GM12878 (cell line): ENCODE measurements around the gene ZFP36. TPM values are rescaled to one million over a fixed set of nuclear protein-coding genes. Genes with fewer than 3 reads are reported as not detected.

Source experiments
- ATAC-seq: fragments of 200-7000 bp; cut with Tn5 transposase; 3 replicates; pipeline ENCODE4 v1.9.1; 2020; ENCODE audit warnings: mild to moderate bottlenecking, moderate library complexity
- BruUV-seq: library from RNA; stranded (reverse); fragments of 400-500 nt; replicated peaks from 2 replicates; lab custom pipeline; 2021; lab: Mats Ljungman, UMichigan
- CTCF ChIA-PET: fragments of 300-600 bp; sonication (Branson Sonifier 250); formaldehyde crosslinking; extraction: SDS; loops from one replicate; lab custom pipeline; 2021; ENCODE audit warnings: inconsistent platforms; lab: Yijun Ruan, JAX
- POLR2A ChIA-PET: fragments of 350-600 bp; formaldehyde crosslinking; extraction: SDS; loops from one replicate; lab custom pipeline; 2021; ENCODE audit warnings: inconsistent platforms; lab: Charles Lee
- RAD21 ChIA-PET: fragments of 300-600 bp; sonication (Branson Sonifier 250); formaldehyde crosslinking; loops from one replicate; lab custom pipeline; 2023; ENCODE audit warnings: antibody characterized with exemption; ENCODE audit not compliant: unreplicated experiment; lab: Charles Lee
- SMC1A ChIA-PET: fragments of 300-600 bp; sonication (Branson Sonifier 250); formaldehyde crosslinking; loops from one replicate; lab custom pipeline; 2023; ENCODE audit not compliant: unreplicated experiment, uncharacterized antibody; lab: Charles Lee
- DNase-seq: peaks from one replicate; pipeline ENCODE4 v3.0.0-alpha.2; 2011; ENCODE audit warnings: low read depth, low spot score
- FAIRE-seq: peaks from 3 replicates; lab custom pipeline; 2011; peaks lifted over from hg19 to GRCh38; lab: Jason Lieb, UNC
- H2AFZ ChIP-seq: 2 replicates; pipeline ENCODE4 v1.6.0; 2011; ENCODE audit warnings: low read depth, low read length, control low read depth; ENCODE audit not compliant: control insufficient read depth
- H3K27ac ChIP-seq: 2 replicates; pipeline ENCODE4 v1.5.1; 2011; ENCODE audit warnings: control low read depth; ENCODE audit not compliant: control insufficient read depth, insufficient read depth
- H3K27me3 ChIP-seq, 2 experiments: replicated peaks in 1 of 2; 2 replicates each; pipeline versions ENCODE4 v1.6.0 to v1.6.1; 2011; ENCODE audit warnings: low read length in 1 of 2; ENCODE audit not compliant: control insufficient read depth in 2 of 2, insufficient read depth in 2 of 2
- H3K36me3 ChIP-seq, 2 experiments: 2 replicates each; pipeline ENCODE4 v1.5.1; 2011; ENCODE audit warnings: low read length in 1 of 2; ENCODE audit not compliant: control insufficient read depth in 2 of 2, insufficient read depth in 2 of 2
- H3K4me1 ChIP-seq: 2 replicates; pipeline ENCODE4 v1.6.1; 2011; ENCODE audit warnings: mild to moderate bottlenecking, low read length, moderate library complexity, mixed read lengths; ENCODE audit not compliant: control insufficient read depth, insufficient read depth
- H3K4me2 ChIP-seq: 2 replicates; pipeline ENCODE4 v1.6.0; 2011; ENCODE audit warnings: control low read depth; ENCODE audit not compliant: control insufficient read depth, insufficient read depth
- H3K4me3 ChIP-seq: fragments of 200-600 bp; sonication (generic); 2 replicates; pipeline ENCODE4 v1.5.1; 2016
- H3K79me2 ChIP-seq: 2 replicates; pipeline ENCODE4 v1.6.0; 2011; ENCODE audit warnings: low read length; ENCODE audit not compliant: control insufficient read depth, insufficient read depth
- H3K9ac ChIP-seq: 2 replicates; pipeline ENCODE4 v1.8.0; 2011; ENCODE audit warnings: low read length, control low read depth, mixed read lengths; ENCODE audit not compliant: control insufficient read depth, insufficient read depth
- H3K9me3 ChIP-seq: replicated peaks from 3 replicates; pipeline ENCODE4 v1.5.1; 2011; ENCODE audit warnings: mild to moderate bottlenecking, low read length; ENCODE audit not compliant: control insufficient read depth, insufficient read depth
- H4K20me1 ChIP-seq: 2 replicates; pipeline ENCODE4 v1.6.0; 2011; ENCODE audit not compliant: control insufficient read depth, insufficient read depth
- FOXK2 ChIP-seq: fragments of 450-650 bp; IDR thresholded peaks from 2 replicates; pipeline ENCODE4 v1.6.1; 2017; ENCODE audit warnings: mild to moderate bottlenecking, moderate library complexity
- HDGF ChIP-seq: fragments of 450-650 bp; IDR thresholded peaks from 2 replicates; pipeline ENCODE4 v1.6.1; 2016; ENCODE audit warnings: antibody characterized with exemption
- JUNB ChIP-seq: IDR thresholded peaks from 2 replicates; pipeline ENCODE4 v1.6.1; 2016; ENCODE audit warnings: antibody characterized with exemption, mild to moderate bottlenecking
- MEF2B ChIP-seq: fragments of 450-650 bp; IDR thresholded peaks from 2 replicates; pipeline ENCODE4 v1.6.1; 2018; ENCODE audit warnings: mild to moderate bottlenecking, moderate library complexity; ENCODE audit not compliant: partially characterized antibody, poor library complexity, severe bottlenecking
- POLR2AphosphoS5 ChIP-seq: IDR thresholded peaks from 2 replicates; pipeline ENCODE4 v1.6.1; 2011; ENCODE audit warnings: mild to moderate bottlenecking, low read length, inconsistent platforms
- RBBP5 ChIP-seq: fragments of 200-600 bp; sonication (generic); conservative IDR thresholded peaks from 2 replicates; pipeline ENCODE4 v1.6.1; 2016
- RCOR1 ChIP-seq: conservative IDR thresholded peaks from 2 replicates; pipeline ENCODE4 v1.6.1; 2012; ENCODE audit warnings: low read depth, low read length, improper control_type of control experiment
- TAF1 ChIP-seq: IDR thresholded peaks from 2 replicates; pipeline ENCODE4 v1.6.1; 2011; ENCODE audit warnings: mild to moderate bottlenecking, low read depth, low read length, borderline replicate concordance
- TBL1XR1 ChIP-seq: IDR thresholded peaks from 2 replicates; pipeline ENCODE4 v1.6.1; 2012; ENCODE audit warnings: low read depth, low read length, improper control_type of control experiment
- ZNF384 ChIP-seq: IDR thresholded peaks from 2 replicates; pipeline ENCODE4 v1.6.1; 2012; ENCODE audit warnings: low read depth, mild to moderate bottlenecking, low read length, improper control_type of control experiment, borderline replicate concordance
- WGBS: methylation state at CpG from one replicate; pipeline ENCODE4 v1.1.6; 2016; ENCODE audit warnings: low lambda C conversion rate; ENCODE audit not compliant: insufficient replicate concordance, insufficient coverage; ENCODE audit errors: missing lambda C conversion rate; 5-methylcytosine and 5-hydroxymethylcytosine counted together
- in situ Hi-C: fragments of 300-500 bp; cut with MboI; formaldehyde crosslinking; loops from 9 replicates; pipeline ENCODE4 v1.14.3; 2018; ENCODE audit warnings: mixed read lengths
- intact Hi-C: fragments of 100-400 bp; cut with micrococcal nuclease; formaldehyde crosslinking; loops from one replicate; pipeline ENCODE4 v1.14.2; 2022; ENCODE audit not compliant: unreplicated experiment
- polyA plus RNA-seq, 11 experiments: library from polyadenylated mRNA; depleted of rRNA in 4 of 11; unstranded in 6 of 11; stranded (reverse) in 5 of 11; fragments of >200 nt; fragmentation: Nextera tagmentation in 4 of 11; fragmentation: Illumina TruSeq in 1 of 11; extraction: Ambion mirVana in 4 of 11; extraction: Trizol in 1 of 11; gene quantifications; 1 replicate in 1 of 11; 2 replicates in 10 of 11; pipeline versions ENCODE4 v1.2.1 to v1.2.3, GENCODE V29; 2011 to 2016; ENCODE audit warnings: inconsistent platforms in 2 of 11, missing spikeins in 2 of 11, low read depth in 1 of 11
- total RNA-seq, 4 experiments: library from RNA; depleted of rRNA in 3 of 4; stranded (reverse); fragments of >200 nt in 3 of 4; fragmentation: Illumina TruSeq in 1 of 4; extraction: Trizol in 1 of 4; gene quantifications; 2 replicates each; pipeline versions ENCODE4 v1.2.1 to v1.2.3, GENCODE V29; 2013 to 2021
- TF ChIP-seq, protein P1 (sequence below): fragments of 150-350 bp; IDR thresholded peaks from 2 replicates; pipeline ENCODE4 v1.6.1; 2016; ENCODE audit warnings: low read depth, low read length
- TF ChIP-seq, protein P2 (sequence below): fragments of 450-650 bp; formaldehyde crosslinking; IDR thresholded peaks from 2 replicates; pipeline ENCODE4 v1.4.0; 2022; ENCODE audit warnings: mild to moderate bottlenecking, moderate library complexity

The ZFP36 gene
- total and polyA plus RNA-seq, 10 of the 15 experiments (the other 5 are each of a cell fraction or from before 2014, with no cell fraction given) = 5.3 to 55.0 (median 18.1) TPM

DNA sequence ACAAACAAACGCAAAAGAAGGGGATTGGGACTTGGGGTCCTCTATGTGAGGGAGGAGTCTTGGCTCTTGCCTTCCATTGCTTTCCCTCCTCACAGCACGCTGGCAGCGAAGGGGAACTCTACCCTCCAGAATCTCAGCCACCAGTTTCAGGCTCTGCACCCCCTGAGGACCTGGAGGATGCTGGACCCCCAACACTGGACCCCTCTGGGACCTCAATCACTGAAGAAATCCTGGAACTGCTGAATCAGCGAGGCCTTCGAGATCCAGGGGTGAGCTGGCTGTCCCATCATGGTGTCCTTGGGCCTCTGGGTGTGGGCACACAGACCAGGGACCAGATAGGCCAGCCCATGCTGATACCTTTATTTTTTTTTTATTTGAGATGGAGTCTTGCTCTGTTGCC lies 15.4 kb downstream of the ZFP36 start:
- POLR2A ChIA-PET = no interaction called here
- in situ Hi-C loops = no loop called here
- CTCF ChIA-PET = interaction anchor here (0.6 to 1.3 kb wide), 2 partner anchors 14 to 53 kb away, joined by 3 read pairs; partner anchors contain the start of gene RPS16

More for the DNA sequence above, 15.4 kb downstream of the ZFP36 start:
- no peak overlapping the region for H3K4me3 ChIP-seq
- TF ChIP-seq ZNF384 (no peak), FOXK2 (no peak), TAF1 (no peak), RBBP5 (no peak), RCOR1 (no peak), MEF2B (no peak), HDGF (no peak), POLR2AphosphoS5 (no peak), TBL1XR1 (no peak), JUNB (no peak)
- TF ChIP-seq, protein P1, sequence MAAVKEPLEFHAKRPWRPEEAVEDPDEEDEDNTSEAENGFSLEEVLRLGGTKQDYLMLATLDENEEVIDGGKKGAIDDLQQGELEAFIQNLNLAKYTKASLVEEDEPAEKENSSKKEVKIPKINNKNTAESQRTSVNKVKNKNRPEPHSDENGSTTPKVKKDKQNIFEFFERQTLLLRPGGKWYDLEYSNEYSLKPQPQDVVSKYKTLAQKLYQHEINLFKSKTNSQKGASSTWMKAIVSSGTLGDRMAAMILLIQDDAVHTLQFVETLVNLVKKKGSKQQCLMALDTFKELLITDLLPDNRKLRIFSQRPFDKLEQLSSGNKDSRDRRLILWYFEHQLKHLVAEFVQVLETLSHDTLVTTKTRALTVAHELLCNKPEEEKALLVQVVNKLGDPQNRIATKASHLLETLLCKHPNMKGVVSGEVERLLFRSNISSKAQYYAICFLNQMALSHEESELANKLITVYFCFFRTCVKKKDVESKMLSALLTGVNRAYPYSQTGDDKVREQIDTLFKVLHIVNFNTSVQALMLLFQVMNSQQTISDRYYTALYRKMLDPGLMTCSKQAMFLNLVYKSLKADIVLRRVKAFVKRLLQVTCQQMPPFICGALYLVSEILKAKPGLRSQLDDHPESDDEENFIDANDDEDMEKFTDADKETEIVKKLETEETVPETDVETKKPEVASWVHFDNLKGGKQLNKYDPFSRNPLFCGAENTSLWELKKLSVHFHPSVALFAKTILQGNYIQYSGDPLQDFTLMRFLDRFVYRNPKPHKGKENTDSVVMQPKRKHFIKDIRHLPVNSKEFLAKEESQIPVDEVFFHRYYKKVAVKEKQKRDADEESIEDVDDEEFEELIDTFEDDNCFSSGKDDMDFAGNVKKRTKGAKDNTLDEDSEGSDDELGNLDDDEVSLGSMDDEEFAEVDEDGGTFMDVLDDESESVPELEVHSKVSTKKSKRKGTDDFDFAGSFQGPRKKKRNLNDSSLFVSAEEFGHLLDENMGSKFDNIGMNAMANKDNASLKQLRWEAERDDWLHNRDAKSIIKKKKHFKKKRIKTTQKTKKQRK = no peak
- TF ChIP-seq, protein P2, sequence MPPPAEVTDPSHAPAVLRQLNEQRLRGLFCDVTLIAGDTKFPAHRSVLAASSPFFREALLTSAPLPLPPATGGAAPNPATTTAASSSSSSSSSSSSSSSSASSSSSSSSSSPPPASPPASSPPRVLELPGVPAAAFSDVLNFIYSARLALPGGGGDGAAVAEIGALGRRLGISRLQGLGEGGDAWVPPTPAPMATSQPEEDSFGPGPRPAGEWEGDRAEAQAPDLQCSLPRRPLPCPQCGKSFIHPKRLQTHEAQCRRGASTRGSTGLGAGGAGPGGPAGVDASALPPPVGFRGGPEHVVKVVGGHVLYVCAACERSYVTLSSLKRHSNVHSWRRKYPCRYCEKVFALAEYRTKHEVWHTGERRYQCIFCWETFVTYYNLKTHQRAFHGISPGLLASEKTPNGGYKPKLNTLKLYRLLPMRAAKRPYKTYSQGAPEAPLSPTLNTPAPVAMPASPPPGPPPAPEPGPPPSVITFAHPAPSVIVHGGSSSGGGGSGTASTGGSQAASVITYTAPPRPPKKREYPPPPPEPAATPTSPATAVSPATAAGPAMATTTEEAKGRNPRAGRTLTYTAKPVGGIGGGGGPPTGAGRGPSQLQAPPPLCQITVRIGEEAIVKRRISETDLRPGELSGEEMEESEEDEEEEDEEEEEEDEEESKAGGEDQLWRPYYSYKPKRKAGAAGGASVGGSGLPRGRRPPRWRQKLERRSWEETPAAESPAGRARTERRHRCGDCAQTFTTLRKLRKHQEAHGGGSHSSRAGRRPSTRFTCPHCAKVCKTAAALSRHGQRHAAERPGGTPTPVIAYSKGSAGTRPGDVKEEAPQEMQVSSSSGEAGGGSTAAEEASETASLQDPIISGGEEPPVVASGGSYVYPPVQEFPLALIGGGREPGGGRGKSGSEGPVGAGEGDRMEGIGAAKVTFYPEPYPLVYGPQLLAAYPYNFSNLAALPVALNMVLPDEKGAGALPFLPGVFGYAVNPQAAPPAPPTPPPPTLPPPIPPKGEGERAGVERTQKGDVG (CRISPR knock-in tag) = no peak
- H3K9me3 ChIP-seq = no peaks in the 10 kb centered on the region
- WGBS = 89% methylated on average over 5 of the region's 5 CpGs
- no peak for FAIRE-seq
- no peak overlapping the region for H3K27ac ChIP-seq
- SMC1A ChIA-PET = interaction anchor here (1.0 to 1.2 kb wide), 2 partner anchors 52 to 53 kb away, joined by 3 read pairs; no protein-coding TSS in a partner anchor
- H3K4me1 ChIP-seq = no peaks in the 10 kb centered on the region
- no peaks in the 10 kb centered on the region for H4K20me1 ChIP-seq
- H3K4me2 ChIP-seq = no peak overlapping the region
- no peak for ATAC-seq
- no peaks in the 10 kb centered on the region for H3K79me2 ChIP-seq
- no peaks in the 10 kb centered on the region for H3K27me3 ChIP-seq
- H3K36me3 ChIP-seq = peaks cover 11 to 24% of the 10 kb centered on the region in 2 experiments; a peak in 3 of 4 replicates
- BruUV-seq = no TSS peak
- intact Hi-C loops = no loop called here
- no peak overlapping the region for H3K9ac ChIP-seq
- DNase-seq = no peak
- H2AFZ ChIP-seq = no peak overlapping the region
- RAD21 ChIA-PET = no interaction called here
